LHCN-M2 (cell line): ENCODE results near the gene CDH12. TPM values are rescaled to one million over a fixed set of nuclear protein-coding genes. Genes with fewer than 3 reads are reported as not detected.
"Not testable (repeated sequence)": the region's sequence is repeated elsewhere in the genome, so short reads cannot be mapped to it uniquely, and the experiment has no call there.

Source experiments
- DNase-seq: peaks from one replicate; pipeline ENCODE4 v3.0.0-alpha.2; 2012; ENCODE audit warnings: low read depth
- total RNA-seq: library from RNA; depleted of rRNA; stranded (reverse); fragments of >200 nt; gene quantifications from 2 replicates; pipeline ENCODE4 v1.2.3, GENCODE V29; 2014

Gene CDH12
- total RNA-seq, 1 experiment from 2014 or later, result not detected

DNA sequence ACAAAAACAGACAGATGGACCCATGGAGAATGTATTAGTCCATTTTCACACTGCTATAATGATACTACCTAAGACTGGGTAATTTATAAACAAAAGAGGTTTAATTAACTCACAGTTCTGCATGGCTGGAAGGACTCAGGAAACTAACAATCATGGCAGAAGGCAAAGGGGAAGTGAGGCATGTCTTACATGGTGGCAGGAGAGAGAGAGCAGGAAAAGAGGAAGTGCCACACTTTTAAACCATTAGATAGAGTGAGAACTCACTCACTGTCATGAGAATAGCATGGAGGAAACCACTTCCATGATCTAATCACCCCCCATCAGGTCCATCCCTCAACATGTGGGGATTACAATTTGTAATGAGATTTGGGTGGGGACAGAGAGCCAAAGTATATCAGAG, 808.9 kb downstream of the CDH12 start:
- no peak for DNase-seq

DNA sequence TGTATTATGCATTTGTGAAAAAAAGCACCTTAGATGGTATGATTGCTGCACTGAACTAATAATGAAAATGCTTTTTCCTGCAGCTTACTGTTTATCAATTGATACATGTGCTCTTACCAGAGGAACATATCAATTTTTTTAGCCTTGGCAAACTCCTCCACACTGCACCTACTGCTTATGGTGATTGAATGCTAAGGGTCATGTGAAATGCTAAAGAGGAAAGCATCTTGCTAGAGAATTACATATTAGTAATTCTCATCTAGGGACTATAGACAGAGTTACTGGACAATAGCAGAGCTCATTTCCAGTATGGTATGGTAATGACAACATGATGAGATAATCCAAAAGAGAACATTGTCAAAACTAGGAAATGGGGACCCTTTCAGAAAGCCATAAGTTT, 817.1 kb downstream of the CDH12 start:
- no peak for DNase-seq

DNA sequence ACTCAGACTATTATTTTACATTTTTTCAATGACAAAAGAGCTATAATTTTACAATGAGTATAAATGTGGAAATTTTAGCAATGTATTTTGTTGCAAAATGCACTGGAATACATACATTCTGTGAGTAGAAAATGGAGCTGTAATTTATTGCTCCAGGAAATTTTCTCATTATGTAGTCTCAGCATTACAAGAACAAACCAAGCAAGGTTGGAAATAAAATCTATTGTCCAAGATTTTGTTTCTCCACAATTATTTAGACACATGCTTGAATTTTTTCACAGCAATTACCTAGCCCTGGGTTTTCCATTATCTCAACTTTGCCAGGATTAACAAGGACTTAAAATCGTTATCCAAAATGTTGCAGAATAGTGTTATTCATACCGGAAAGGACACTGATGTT, 820.1 kb downstream of the CDH12 start:
- no peak for DNase-seq

DNA sequence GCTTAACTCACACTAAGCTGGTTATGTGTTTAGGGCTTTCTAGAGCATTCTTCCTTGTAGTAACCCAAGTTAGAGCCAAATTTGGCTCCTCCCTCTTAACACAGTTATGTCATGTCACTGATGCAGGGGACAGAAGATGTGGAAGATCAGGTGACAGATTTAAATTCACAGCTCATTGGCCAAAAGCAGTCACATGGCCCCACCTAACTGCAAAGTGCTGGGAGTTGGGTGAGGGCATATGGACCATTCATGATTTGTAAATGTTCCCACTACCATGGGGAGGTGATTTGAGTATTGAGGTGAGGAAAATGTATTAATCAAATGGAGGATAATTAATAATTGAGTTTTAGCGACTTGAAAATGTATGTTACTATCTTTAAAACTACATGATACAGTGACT, 829.4 kb downstream of the CDH12 start:
- no peak for DNase-seq

DNA sequence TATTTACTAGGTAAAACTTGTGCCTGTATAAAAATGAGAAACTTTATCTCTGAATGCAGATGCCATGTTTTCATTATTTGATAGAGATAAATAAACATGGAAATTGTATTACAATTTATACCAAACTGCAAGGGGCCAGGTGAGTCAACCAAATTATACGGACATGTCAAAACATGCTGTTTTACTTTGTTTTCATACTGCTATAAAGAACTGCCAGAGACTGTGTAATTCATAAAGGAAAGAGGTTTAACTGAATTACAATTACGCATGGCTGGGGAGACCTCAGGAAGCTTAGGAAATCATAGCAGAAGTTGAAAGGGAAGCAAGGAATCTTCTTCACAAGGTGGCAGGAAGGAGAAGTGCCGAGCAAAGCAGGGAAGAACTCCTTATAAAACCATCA, 840.3 kb downstream of the CDH12 start:
- not testable (repeated sequence) for DNase-seq

DNA sequence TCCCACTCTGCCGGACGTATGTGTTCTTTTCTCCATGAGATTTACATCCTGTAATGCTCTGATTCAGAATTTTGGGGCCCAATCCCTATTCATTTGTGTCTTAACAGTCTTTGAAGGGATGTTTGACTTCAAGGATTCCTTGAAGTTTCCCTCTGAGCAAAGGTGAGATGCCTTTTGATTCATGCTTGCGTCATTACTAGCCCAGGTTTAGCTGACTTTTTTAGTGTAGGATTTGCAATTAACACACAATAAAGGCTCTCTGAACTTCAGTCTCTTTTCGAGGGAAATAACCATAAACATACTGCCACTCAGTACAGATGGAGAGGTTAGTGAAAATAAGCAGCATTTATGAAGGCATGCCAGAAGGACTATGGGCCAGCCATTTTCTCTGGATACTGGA, 842.3 kb downstream of the CDH12 start:
- DNase-seq, result not testable (repeated sequence)

DNA sequence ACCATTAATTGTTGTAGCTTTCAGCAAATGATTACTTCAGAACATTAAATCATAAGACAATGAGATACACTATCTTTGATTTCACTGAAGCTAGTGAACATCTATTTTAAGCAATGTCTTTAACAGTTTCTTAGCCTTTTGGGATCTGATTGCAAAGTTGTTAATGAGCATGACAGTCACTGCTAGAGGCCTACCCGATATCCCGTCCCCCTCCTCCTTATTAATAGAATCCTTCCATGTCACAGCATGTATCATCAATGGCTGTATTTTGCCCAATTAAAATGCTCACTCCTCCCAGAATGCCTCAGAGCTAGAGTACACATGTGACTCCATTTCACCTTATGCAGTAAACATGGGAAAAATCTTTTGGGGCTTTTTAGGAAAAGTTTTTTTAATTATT, 852.0 kb downstream of the CDH12 start:
- DNase-seq, result not testable (repeated sequence)

DNA sequence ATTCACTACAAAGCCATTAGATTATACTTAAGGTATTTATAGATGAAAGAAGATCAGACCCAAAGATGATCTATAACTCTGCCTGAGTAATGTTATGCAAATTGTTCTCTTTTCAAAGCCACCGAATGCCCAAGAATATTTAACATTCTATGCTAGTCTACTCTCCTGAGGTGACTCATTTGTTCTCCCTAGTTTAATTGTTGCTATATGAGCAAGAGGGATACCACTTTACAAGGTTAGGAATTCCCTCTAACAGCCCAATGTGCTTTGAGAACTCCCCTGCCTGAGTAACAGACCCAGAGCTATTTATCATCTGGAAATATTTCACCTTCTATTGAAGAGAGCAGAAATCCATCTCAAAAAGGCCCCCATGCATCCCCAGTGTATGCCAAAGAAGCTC, 867.3 kb downstream of the CDH12 start:
- not testable (repeated sequence) for DNase-seq

DNA sequence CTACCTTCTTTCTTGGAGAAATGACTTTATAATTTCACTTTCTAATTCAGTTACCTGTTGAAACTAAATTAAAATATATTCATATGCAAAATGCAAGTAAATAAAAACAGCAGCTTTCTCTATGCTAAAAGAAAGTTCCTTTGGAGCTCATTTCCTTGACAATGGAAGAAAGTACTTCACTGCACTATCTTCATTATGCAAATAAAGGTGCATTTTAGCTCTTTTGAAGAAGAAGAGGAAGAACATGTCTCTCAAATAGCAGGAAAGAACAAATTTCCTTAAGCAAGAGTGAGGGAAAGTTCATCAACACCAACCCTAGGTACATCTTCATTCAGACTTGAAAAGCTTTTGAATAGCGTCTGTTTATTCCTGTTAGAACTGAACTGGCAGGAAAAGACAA, 901.6 kb downstream of the CDH12 start:
- not testable (repeated sequence) for DNase-seq

DNA sequence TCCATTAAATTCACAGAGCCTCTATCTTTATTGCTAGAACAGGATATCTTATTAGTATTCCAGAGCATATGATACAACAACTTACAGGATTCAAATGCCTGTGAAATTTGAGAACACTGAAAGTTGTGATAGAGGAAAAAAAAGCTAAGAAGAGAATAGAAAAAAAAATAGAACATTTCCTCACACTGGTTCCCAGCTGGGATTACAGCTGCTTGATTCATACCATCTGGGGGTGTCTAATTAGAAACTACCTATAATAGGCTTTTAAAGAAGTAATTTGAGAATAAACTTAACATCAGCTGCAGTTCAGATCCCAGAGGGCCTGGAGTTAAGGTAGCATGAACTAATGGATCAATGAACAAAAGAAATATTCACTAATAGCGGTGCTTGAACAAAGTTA, 922.0 kb downstream of the CDH12 start:
- no peak for DNase-seq

DNA sequence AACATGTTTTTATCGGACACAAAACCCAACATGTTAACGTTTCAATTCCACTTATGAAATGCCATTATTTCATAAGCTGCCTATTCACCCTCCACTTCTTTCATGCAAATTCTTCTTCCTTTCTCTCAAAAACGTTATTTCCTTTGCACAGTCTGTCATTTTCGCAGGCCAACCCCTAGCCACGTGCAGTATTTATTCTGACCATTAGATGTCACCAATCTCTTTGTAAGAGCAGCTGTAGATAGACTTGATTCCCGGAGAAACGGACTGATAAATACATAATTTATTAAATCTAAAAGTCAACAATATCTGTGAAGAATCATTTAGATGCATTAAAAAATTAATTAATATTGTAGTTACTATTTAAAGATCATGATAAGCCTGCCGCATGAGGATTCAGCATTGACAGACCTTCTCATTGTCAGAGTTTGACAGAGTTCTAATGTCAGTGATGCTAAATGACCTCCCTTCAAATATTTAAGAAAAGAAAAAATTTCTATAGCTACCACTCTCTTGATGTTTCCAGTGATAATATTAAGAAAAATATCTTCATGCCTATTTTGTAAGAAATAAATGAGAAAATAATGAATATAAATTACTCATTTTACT, 933.6 kb downstream of the CDH12 start:
- peak; percentile 0 for DNase-seq

DNA sequence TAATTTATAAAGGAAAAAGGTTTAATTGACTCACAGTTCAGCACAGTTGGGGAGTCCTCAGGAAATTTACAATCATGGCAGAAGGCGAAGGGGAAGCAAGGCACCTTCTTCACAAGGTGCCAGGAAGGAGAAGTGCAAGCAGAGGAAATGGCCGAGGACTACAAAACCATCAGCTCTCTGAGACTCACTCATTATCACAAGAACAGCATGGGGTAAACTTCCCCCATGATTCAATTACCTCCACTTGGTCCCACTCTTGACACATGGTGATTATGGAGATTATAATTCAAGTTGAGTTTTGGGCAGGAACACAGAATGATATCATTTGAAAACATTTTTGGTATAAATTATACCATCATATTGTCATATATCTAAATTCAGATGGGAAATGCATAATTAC, 934.7 kb downstream of the CDH12 start:
- DNase-seq, result no peak

DNA sequence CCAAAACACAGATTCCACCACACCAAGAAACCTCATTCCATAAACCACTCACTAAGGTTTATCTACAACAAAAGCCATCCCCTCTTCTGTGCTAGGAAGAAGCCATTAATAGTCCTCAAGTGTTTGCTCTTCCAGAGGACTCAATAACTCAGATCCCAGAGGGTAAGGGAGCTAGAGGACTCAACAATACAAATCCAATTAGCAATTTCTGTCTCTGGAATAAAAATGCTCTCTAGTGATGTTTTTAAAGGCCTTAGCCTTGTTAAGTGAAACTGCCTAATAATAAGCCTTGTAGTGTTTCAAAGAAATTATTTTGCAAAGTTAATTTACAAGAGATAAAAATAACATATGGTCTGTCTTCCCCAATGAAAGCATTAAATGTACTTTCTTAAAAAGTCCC, 942.4 kb downstream of the CDH12 start:
- DNase-seq, result no peak

DNA sequence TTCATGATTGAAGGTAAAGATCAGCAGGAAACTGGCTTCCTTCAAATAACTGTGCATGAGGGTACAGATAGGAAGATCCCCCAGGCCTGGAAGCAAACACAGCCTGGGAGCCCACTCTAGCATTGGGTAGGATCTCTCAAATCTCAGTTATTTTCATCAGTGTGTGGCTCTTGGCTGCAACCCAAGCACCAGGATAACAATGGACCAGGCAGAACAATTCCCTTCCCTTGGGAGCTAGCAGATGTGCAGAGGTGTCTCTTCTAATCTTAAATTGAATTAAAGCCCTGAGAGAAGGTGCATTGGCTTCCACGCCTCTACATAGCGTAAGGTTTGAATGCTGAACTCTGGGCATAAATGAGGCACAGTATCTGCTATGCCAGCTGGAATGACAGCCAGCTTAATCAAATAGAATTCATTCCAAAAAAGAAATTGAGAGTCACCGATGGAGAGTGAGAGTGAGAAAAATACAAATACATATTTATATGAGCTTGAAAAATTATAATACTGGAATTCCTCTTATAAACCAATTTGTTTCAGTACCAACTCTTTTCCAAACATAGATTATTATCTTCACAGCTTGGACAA, 957.3 kb downstream of the CDH12 start:
- no peak for DNase-seq

DNA sequence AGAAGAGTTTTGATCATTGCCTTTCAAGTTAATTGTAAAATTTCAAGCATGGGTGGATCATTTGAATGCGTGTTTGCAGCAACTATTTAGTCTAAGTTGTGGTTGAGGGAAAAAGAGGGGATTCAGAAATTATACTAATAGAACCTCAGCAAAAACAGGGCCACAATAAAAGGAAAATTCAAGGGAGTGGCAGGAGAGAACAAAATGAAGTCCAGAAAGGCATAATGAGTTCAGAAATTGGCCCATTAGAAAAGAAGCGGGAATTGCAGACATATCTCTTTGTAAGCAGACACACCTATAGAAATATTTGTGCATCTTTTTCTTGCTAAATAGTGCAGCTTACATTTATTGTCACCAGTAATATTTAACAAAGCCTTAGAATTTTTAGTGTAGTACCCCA, 960.0 kb downstream of the CDH12 start:
- DNase-seq, result no peak

DNA sequence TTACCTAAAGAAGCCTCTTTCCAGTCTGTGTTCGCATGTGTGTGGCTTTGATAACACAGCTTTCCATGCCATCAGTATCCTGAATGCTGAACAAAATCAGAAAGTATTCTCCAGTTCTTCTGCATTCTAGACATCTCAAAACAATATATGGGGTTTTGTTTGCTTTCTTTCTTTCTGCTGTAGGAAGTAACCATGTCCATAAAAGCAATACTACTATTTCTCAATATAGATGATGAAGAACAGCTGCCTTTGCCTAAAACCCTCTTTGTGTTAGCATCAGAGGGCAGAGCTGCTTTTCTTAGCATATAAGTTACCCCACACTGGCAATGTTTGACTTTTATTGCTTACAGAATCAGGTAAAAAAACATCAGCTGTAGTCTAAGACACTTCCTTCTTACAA, 963.6 kb downstream of the CDH12 start:
- no peak for DNase-seq

DNA sequence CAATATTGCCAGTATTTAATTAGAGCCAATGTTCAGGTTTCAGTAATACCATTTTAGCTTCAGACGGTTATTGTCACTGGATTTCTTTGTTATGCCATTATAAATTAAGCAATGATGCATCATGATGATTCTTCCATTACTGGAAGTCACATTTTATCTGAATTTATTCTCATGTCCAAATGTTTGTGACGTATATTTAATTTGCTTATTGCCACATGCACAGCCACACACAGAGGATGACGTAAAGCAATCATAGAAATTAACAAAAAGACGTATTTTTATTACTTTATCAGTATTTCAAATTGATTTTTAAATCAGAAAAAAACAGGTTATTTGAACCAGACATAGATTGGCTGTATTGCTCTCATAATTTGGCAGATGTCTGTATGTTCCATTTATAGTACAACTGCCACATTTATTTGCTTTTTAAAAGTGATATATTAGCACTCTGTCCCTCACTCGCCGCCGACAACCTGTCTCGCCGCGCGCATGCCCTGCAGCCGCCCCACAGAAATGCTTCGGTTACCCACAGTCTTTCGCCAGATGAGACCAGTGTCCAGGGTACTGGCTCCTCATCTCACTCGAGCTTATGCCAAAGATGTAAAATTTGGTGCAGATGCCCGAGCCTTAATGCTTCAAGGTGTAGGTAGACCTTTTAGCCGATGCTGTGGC, 970.9 kb downstream of the CDH12 start:
- no peak for DNase-seq

DNA sequence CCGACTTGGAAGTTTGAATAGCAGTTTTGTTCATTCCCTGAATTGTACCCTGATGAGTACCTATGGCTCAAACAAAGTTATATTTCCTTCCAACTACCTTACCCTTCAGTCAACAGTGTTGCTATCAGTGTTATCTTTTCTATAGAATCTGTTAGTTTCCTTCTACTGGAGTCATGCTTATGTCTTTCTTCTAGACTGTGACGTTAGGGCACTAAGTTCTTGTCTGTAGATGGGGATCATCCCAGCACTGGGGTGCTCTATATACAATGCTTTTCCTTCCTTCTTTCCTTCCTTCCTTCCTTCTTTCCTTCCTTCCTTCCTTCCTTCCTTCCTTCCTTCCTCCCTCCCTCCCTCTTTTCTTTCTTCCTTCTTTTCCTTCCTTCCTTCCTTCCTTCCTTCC, 973.0 kb downstream of the CDH12 start:
- DNase-seq, result no peak

DNA sequence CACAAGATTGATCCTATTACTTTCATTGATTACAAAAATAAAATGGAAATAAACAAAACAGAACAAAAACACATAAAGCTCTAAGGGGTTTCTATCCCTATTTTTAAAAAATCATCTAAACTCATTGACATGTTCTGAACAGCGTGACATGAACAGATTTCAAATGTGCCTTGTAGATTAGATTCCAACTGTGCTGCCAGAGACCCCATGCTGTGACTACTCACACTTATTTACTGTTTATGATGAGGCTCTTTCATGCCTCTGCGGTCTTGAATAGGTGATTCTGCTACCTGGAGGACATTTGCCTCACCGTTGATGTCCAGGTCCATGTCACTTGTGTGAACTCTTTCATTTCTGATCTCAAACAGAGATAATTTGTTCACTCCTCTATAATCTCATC, 990.2 kb downstream of the CDH12 start:
- DNase-seq, result no peak

DNA sequence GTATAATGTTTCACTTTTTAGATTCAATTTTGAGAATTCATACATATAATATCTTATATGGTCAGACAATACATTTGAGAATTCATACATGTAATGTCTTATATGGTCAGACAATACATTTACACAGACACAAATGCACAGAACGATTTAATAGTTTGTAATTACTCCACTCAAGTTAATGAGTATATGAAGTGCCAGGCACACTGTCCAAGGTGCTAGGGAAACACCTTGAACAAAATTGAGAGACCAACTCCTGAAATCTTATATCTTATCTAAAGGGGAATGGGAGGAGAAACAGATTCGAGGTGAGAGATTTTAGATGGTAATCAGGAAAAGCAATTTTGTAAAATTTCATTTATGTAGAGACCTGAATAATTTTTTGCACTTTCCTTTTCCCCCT, 994.7 kb downstream of the CDH12 start:
- DNase-seq, result no peak

DNA sequence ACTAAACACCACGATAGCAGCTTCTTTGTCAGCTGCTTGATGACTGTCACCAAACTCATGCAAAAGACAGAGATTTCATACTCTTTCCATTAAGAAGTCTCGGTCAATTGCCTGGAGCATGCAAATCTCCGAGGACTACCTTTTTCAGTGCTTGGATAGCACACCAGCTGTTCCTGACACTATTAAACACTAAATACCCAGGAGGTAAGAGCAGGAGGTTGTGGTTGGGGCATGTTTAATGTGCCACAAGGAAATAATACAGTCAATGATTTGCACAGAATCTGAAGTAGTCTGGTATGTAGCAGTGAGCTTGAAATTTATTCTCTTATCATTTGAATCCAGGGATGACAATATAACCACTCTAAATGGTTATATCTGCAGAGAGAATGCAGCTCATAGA, 996.2 kb downstream of the CDH12 start:
- DNase-seq, result no peak

DNA sequence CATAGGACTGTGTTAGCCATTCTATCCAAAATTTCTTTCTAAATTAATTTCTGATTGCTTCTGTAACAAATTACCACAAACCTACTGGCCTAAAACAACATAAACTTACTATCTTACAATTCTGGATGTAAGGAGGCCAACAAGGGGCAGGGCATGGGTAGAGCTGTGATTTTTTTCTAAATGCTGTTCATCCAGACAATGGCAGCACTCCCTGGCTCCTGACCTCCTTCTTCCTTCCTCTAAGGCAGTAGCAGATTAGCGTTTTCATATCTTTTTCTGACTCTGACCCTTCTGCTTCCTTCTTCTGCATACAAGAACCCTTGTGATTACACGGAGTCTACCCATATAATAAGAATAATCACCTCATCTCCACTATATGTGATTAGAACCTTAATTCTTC, 1005.8 kb downstream of the CDH12 start:
- DNase-seq, result no peak

DNA sequence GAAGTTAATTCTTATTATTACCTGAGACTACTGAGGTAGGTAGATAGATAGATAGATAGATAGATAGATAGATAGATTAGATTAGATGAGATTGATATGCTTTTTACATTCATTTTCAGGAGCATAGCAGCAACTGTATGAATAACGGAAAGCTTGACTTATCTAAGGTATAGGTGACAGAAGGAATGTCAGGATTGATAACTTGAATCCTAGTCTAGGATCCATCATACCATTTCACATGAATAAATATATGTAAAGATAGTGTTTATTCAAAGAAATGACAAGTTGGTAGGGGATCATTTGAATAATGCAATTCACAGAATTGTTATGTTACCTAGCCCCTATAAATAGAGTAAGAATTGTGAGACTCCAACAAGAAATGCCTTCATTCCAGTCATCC, 1008.2 kb downstream of the CDH12 start:
- DNase-seq, result no peak
